ENCODE results near the gene KAT7.

KAT7 gene

DNA sequence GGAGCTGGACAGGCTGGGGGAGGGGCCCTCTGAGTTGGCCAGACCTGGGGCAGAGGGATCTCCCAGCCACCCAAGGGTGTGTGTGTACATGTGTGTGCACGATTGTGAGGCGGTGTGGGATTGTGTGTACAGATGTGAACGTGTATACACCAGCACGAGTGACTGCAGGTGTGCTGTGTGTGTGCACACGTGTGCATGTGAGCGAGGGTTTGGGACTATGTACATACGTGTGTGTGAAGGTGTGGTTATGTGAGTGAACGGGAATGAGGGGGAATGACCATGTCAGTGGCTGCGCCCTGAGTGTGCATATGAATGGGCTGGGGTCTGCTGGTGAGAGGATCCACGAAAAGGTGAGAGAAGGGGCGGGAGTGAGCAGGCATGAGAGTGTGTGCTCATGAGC, 81.8 kb downstream of the KAT7 start:
- no peak for DNase-seq (ENCODE audit: low read depth in 2 of 2)

GRCh38 chr17:49871211-49871610, 82.7 kb downstream of the KAT7 start:
- no peak for DNase-seq (ENCODE audit: low read depth in 2 of 2)

- DNase-seq (ENCODE audit: low read depth in 2 of 2) = no peak
These were observed 84.4 kb downstream of the KAT7 start for GRCh38 chr17:49872754-49873377.

GRCh38 chr17:49873466-49873865, 85.0 kb downstream of the KAT7 start:
- no peak for DNase-seq (ENCODE audit: low read depth in 2 of 2)

GRCh38 chr17:49873926-49874325, 85.4 kb downstream of the KAT7 start:
- DNase-seq (ENCODE audit: low read depth in 2 of 2) = no peak

DNA sequence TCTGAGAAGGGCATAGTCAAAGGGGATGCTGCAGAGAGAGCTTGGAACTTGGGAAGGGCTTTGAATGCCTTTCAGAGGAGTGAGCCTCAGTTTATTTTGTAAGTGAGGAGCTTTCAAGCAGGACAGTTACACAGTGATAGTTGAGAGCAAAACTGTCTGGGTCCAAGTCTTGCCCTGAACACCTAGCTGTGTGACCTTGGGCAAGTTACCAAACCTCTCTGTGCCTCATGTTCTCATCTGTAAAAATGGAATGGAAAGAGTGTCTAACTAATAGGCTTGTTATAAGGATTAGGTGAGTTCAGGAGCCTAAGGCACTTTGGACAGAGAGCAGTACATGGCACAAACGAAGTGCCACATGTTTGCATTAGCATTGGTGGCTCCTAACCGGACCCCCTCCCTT, 86.4 kb downstream of the KAT7 start:
- DNase-seq (ENCODE audit: low read depth in 2 of 2) = no peak

DNA sequence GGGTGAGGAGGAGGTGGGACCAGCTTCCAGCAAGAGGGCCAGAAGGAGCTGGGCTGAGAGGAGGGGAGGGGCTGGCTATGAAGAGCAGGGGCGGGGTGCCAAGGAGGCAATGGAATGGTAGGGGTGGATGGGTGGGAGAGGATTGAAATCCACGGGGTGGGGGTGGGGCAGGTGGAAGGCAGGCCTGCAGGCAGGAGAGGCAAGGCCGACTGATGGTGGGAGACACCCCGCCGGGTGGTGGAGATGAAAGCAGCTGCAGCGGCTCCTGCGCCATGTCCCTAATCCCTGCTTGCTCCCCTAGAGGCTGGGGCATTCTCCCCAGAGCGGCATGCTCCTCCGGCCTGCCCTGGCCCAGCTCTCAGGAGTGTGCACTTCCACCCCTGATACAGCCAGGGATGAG, 87.2 kb downstream of the KAT7 start:
- no peak for DNase-seq (ENCODE audit: low read depth in 2 of 2)

DNA sequence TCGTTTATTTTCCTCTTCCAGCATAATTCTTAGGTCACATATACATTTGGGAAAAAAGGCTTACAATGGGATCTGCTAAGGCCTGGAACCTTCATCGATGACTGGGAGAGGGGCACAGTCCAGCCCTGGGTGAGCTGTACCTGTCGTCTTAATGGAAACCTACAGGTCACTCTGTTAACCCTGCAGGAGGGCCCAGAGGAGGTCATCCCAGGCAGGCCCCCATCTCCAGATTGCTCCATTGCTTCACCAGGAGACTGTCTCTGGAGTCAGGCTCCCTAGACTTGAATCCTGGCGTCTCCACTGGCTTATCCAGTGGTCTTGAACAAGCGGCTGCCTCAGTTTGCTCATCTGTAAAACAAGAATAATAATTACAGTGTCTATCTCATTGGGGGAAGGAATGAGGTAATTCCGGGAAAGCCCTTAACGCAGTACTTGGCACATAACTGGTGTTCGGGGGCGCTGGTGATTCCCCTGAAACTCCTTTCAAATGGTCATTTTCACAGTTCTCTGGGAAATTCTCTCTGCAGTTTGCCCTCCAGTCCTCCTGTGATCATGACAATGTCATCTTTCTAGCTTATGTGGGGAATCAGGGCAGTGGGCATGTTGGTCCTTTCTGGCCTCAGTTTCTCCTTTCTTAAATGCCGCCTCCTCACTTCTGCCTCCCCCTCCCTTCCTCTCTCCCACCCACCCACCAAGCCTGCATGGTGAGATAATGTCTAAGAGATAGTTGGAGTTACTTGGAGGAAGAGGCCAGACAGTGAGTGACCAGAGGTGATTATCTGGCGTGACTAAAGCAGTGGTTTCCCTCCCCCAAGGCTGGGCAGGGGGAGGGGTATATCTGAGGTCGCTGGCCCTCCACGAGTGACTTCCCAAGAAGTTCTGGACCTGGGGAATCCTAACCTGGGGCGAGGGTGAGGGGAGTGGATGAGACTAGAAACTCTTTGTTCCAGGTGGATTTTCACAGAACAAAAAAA, 90.7 kb downstream of the KAT7 start:
- DNase-seq (ENCODE audit: low read depth in 2 of 2) = no peak

DNA sequence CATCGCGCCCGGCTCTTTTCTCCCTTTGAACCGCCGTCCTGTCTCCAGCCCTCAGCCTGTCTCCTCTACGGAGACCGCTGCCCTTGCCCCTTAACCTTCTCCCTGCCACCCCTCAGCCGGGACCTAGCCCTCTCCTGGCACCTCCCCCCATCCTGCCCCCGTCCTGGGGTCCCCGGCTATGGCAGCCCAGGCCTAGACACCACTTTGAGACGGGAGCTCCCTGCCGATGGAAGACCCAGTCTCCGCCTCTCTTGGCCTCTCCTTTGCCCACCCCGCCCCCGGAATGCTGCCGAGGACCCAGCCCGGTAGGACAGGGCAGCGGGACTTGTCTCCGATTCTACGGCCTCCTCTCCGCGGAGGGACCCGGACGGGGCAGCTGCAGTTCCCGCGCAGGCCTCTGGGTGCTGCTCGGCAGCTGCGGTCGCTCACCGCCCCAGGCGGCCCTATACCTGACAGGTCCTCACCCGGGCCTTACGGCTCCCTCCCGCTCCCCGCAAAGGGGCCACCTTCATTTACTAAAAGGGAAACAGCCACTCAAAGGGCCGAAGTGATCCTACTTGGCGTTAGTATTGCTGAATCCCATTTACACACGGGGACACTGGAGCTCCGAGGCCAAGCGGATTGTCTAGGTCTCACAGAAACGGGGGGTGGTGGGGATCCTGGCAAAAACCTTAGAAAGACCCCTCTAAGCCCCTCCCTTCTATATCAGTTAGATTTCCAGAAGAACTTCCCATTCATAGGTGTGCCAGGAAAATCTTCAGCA, 92.0 kb downstream of the KAT7 start:
- peak; percentile 8 to 51 for DNase-seq (ENCODE audit: low read depth in 2 of 2)

DNA sequence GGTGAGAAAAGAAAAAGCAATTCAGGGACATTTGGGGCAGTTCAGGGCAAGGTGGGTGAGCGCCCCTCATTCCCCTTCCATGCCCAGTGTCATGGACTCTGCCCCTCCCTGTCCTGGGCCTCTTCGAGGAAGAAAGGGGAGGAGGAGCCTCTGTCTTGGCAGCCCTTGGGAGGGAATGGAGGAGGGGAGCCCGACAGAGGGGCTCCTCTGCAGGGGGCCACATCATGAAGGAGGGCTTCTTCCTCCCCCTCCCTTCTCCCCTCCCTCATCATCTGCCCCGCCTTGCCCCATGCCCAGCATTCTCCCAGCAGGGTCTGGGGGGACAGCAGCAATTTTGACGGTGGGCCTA, 92.5 kb downstream of the KAT7 start:
- no peak for DNase-seq (ENCODE audit: low read depth in 2 of 2)

DNA sequence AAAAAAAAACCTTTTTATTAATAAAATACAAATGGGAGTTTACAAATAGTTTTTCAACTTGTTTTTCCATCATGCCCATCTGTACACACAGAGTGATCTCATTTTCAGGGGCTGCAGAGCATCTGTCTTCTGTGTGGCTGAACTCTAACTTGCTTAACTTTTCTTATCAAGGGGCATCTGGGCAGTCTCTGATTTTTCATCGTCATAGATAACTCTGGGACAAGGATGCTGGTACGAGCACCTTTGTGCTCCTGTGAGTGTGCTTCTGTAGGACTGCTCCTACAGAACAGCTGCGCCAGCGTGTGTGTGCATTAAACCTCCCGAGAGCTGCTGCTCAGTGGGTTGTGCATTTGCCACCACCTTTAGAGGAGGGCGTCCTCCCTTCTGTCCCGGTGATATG, 94.0 kb downstream of the KAT7 start:
- DNase-seq (ENCODE audit: low read depth in 2 of 2) = no peak

Measured in stimulated activated CD8-positive, alpha-beta memory T cell treated with anti-CD3 and anti-CD28 coated beads, Interleukin-7, amount 100 ng/mL, for 4 hours (primary cell).